Measurements from ENCODE around the gene CCNJ.

GRCh38 chr10:96097865-96098264 lies 54.5 kb downstream of the CCNJ start:
- TF ChIP-seq EZH2 (IDR thresholded peaks at IDR 0.05; ENCODE audit: low read length, missing control alignments) (no peak), CTCF (conservative IDR thresholded peaks at IDR 0.05 in 1 of 2, IDR thresholded peaks at IDR 0.05 in 1 of 2; ENCODE audit: low read depth in 1 of 2, low read length in 2 of 2) (no peak)
